Fibroblast of lung (primary cell): Measurements from ENCODE around the gene NKAIN2. TPM values are rescaled to one million over a fixed set of nuclear protein-coding genes. Genes with fewer than 3 reads are reported as not detected.

ENCODE experiments used
- DNase-seq, 2 donors: peaks; one replicate each; pipeline versions ENCODE4 v3.0.0 to v3.0.0-alpha.2; 2010; ENCODE audit warnings: low read depth in 2 of 2
- H2AFZ ChIP-seq: 2 replicates; pipeline ENCODE4 v1.5.1; 2012; ENCODE audit warnings: low read length, control low read depth, inconsistent platforms
- H3K27ac ChIP-seq: 2 replicates; pipeline ENCODE4 v1.5.1; 2011; ENCODE audit warnings: low read length, control low read depth; ENCODE audit not compliant: insufficient read depth
- H3K27me3 ChIP-seq: 2 replicates; pipeline ENCODE4 v1.5.1; 2011; ENCODE audit warnings: mild to moderate bottlenecking, low read length; ENCODE audit not compliant: control insufficient read depth, insufficient read depth
- H3K36me3 ChIP-seq: 2 replicates; pipeline ENCODE4 v1.5.1; 2011; ENCODE audit warnings: low read length; ENCODE audit not compliant: control insufficient read depth, insufficient read depth
- H3K4me1 ChIP-seq: 2 replicates; pipeline ENCODE4 v1.5.1; 2011; ENCODE audit warnings: low read length; ENCODE audit not compliant: control insufficient read depth, insufficient read depth; ENCODE audit errors: extremely low read depth
- H3K4me2 ChIP-seq: 2 replicates; pipeline ENCODE4 v1.5.1; 2011; ENCODE audit warnings: low read length, control low read depth; ENCODE audit not compliant: insufficient read depth; ENCODE audit errors: extremely low read depth
- H3K4me3 ChIP-seq, 4 experiments: fragments of 200-600 bp in 1 of 4; sonication (generic) in 1 of 4; replicated peaks in 1 of 4; 2 replicates each; pipeline ENCODE4 v1.5.1; 2011 to 2016; ENCODE audit warnings: low read length in 4 of 4, low read depth in 3 of 4, mild to moderate bottlenecking in 3 of 4, control low read depth in 2 of 4, inconsistent platforms in 1 of 4, mixed read lengths in 1 of 4; ENCODE audit not compliant: insufficient read depth in 1 of 4; ENCODE audit errors: control extremely low read depth in 1 of 4
- H3K79me2 ChIP-seq: 2 replicates; pipeline ENCODE4 v1.5.1; 2012; ENCODE audit warnings: mild to moderate bottlenecking, low read length, inconsistent platforms; ENCODE audit not compliant: control insufficient read depth, insufficient read depth
- H3K9ac ChIP-seq: 2 replicates; pipeline ENCODE4 v1.5.1; 2011; ENCODE audit warnings: mild to moderate bottlenecking, low read length, control low read depth; ENCODE audit not compliant: insufficient read depth
- H3K9me3 ChIP-seq: 2 replicates; pipeline ENCODE4 v1.5.1; 2012; ENCODE audit warnings: low read depth, low read length; ENCODE audit not compliant: control insufficient read depth, insufficient read depth
- H4K20me1 ChIP-seq: 2 replicates; pipeline ENCODE4 v1.5.1; 2011; ENCODE audit warnings: low read length; ENCODE audit not compliant: control insufficient read depth, insufficient read depth; ENCODE audit errors: extremely low read depth
- EZH2 ChIP-seq: IDR thresholded peaks from 2 replicates; pipeline ENCODE4 v1.5.1; 2012; ENCODE audit warnings: low read length, control low read depth, mild to moderate bottlenecking; ENCODE audit errors: missing control alignments
- polyA plus RNA-seq, 2 donors: library from polyadenylated mRNA; depleted of rRNA in 1 of 2; stranded (reverse) in 1 of 2; unstranded in 1 of 2; fragments of >200 nt; gene quantifications; 2 replicates each; pipeline ENCODE4 v1.2.1, GENCODE V29; 2011 to 2012; ENCODE audit warnings: missing spikeins in 1 of 2
- total RNA-seq: library from RNA; depleted of rRNA; stranded (reverse); fragments of >200 nt; gene quantifications from 2 replicates; pipeline ENCODE4 v1.2.1, GENCODE V29; 2014
- TF ChIP-seq, protein P1 (sequence below), 2 donors: IDR thresholded peaks in 1 of 2; conservative IDR thresholded peaks in 1 of 2; 1 replicate in 1 of 2; 2 replicates in 1 of 2; pipeline ENCODE4 v1.5.1; 2011 to 2012; ENCODE audit warnings: low read length in 2 of 2, control low read depth in 1 of 2, inconsistent platforms in 1 of 2, low read depth in 1 of 2, mild to moderate bottlenecking in 1 of 2

NKAIN2 gene
- total and polyA plus RNA-seq, 2 donors (not counting 1 experiment from before 2014, with no cell fraction given): not detected

DNA sequence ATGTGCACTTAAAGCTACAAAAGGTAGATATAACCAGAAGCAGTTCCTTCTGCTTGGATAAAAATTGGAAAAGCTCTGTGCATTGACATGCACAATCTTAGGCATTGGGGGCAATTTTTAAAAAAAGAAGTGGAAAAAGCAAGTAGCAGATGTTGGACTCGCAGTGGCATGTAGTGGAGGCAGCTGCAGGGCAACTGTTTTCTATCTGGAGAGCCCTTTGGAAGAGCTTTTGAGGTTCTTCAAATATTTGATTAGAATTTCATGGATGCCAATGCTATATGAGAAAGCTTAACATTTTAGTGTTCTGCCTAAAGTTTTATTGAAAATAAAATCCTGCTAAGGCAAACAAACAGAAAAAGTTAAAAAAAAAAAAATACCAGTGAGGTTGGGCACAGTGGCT, 770.3 kb downstream of the NKAIN2 start:
- no peaks in the 10 kb centered on the region for H3K79me2 ChIP-seq
- H3K27me3 ChIP-seq: no peaks in the 10 kb centered on the region
- no peaks in the 10 kb centered on the region for H3K36me3 ChIP-seq
- no peaks in the 10 kb centered on the region for H3K9me3 ChIP-seq
- H2AFZ ChIP-seq: no peak overlapping the region
- H3K27ac ChIP-seq: no peak overlapping the region
- H4K20me1 ChIP-seq: no peaks in the 10 kb centered on the region
- no peak overlapping the region for H3K9ac ChIP-seq
- H3K4me2 ChIP-seq: no peak overlapping the region
- DNase-seq: no peak
- no peaks in the 10 kb centered on the region for H3K4me1 ChIP-seq
- no peak overlapping the region for H3K4me3 ChIP-seq
- no peak for TF ChIP-seq EZH2
- TF ChIP-seq, protein P1, sequence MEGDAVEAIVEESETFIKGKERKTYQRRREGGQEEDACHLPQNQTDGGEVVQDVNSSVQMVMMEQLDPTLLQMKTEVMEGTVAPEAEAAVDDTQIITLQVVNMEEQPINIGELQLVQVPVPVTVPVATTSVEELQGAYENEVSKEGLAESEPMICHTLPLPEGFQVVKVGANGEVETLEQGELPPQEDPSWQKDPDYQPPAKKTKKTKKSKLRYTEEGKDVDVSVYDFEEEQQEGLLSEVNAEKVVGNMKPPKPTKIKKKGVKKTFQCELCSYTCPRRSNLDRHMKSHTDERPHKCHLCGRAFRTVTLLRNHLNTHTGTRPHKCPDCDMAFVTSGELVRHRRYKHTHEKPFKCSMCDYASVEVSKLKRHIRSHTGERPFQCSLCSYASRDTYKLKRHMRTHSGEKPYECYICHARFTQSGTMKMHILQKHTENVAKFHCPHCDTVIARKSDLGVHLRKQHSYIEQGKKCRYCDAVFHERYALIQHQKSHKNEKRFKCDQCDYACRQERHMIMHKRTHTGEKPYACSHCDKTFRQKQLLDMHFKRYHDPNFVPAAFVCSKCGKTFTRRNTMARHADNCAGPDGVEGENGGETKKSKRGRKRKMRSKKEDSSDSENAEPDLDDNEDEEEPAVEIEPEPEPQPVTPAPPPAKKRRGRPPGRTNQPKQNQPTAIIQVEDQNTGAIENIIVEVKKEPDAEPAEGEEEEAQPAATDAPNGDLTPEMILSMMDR (conservative IDR thresholded peaks at IDR 0.05 in 1 of 2, IDR thresholded peaks at IDR 0.05 in 1 of 2; ENCODE audit: low read depth in 1 of 2, low read length in 2 of 2): no peak

DNA sequence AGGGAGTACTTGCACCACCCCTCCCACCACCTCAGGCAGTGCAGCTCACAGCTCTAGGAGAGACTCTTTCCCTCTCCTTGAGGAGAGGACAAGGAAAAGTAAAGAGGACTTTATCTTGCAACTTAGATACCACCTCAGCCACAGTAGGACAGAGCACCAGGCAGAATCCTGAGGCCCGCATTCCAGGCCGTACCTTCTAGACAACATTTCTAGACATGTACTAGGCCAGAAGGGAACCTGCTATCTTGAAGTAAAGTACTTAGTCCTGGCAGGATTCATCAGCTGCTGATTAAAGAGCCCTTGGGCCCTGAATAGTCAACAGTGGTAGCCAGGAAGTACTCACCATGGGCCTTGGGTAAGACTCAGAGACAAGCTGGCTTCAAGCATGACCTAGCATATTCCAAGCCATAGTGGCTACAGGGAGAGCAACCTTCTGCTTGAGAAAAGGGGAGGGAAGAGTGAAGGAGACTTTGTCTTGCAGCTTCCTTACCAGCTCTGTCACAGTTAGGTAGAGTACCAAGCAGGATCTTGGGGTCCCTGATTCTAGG, 774.1 kb downstream of the NKAIN2 start:
- H3K9ac ChIP-seq: no peak overlapping the region
- H4K20me1 ChIP-seq: no peaks in the 10 kb centered on the region
- H3K9me3 ChIP-seq: no peaks in the 10 kb centered on the region
- no peaks in the 10 kb centered on the region for H3K4me1 ChIP-seq
- no peaks in the 10 kb centered on the region for H3K79me2 ChIP-seq
- no peak overlapping the region for H3K27ac ChIP-seq
- no peak for TF ChIP-seq EZH2
- TF ChIP-seq, protein P1 (conservative IDR thresholded peaks at IDR 0.05 in 1 of 2, IDR thresholded peaks at IDR 0.05 in 1 of 2; ENCODE audit: low read depth in 1 of 2, low read length in 2 of 2): no peak
- H3K4me3 ChIP-seq: no peak overlapping the region
- H3K4me2 ChIP-seq: no peak overlapping the region
- no peak for DNase-seq
- H2AFZ ChIP-seq: no peak overlapping the region
- H3K27me3 ChIP-seq: no peaks in the 10 kb centered on the region
- no peaks in the 10 kb centered on the region for H3K36me3 ChIP-seq

DNA sequence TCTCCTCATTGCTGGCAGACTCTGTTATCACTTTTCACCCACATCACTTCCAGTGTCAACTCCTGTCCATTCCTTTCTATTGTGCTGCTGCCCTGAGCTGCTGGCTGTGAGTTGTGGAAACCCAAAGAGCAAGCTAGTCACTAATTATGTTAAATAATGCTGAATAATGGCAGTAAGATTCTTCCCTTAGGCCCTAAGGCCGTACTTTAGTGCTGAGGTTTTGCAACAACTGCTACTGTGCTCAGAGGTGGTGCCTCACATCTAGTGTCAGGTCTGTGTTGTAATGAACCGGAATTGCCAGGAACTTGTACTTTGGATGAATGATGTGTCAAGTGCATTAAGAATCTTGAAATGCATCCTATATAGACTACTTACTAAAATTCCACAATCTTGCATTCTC, 786.3 kb downstream of the NKAIN2 start:
- DNase-seq: no peak
- TF ChIP-seq, protein P1 (conservative IDR thresholded peaks at IDR 0.05 in 1 of 2, IDR thresholded peaks at IDR 0.05 in 1 of 2; ENCODE audit: low read depth in 1 of 2, low read length in 2 of 2): no peak
- TF ChIP-seq EZH2: no peak
- no peak overlapping the region for H3K9ac ChIP-seq
- no peaks in the 10 kb centered on the region for H3K9me3 ChIP-seq
- no peaks in the 10 kb centered on the region for H4K20me1 ChIP-seq
- no peak overlapping the region for H2AFZ ChIP-seq
- H3K4me2 ChIP-seq: no peak overlapping the region
- no peaks in the 10 kb centered on the region for H3K27me3 ChIP-seq
- no peaks in the 10 kb centered on the region for H3K36me3 ChIP-seq
- H3K27ac ChIP-seq: no peak overlapping the region
- no peaks in the 10 kb centered on the region for H3K79me2 ChIP-seq
- H3K4me1 ChIP-seq: no peaks in the 10 kb centered on the region
- no peak overlapping the region for H3K4me3 ChIP-seq
